Spleen (tissue), 11 donors: Measurements from ENCODE around the gene KHK. TPM values are rescaled to one million over a fixed set of nuclear protein-coding genes. Genes with fewer than 3 reads are reported as not detected.
A peak's percentile ranks its signal among the peaks of the same experiment; 100 is the strongest.
"Not testable (repeated sequence)": the region's sequence is repeated elsewhere in the genome, so short reads cannot be mapped to it uniquely, and the experiment has no call there.

ENCODE experiments used
- DNase-seq: peaks from one replicate; pipeline ENCODE4 v3.0.0-alpha.2; 2020
- H3K27ac ChIP-seq, 8 donors: fragments of 200-600 bp; sonication (generic) in 7 of 8; 1 replicate in 4 of 8; 2 replicates in 4 of 8; pipeline versions ENCODE4 v1.5.0 to v1.8.0; 2016 to 2021; ENCODE audit warnings: inconsistent platforms in 4 of 8, mild to moderate bottlenecking in 4 of 8, moderate library complexity in 1 of 8
- H3K27me3 ChIP-seq, 7 donors: fragments of 200-600 bp; sonication (generic) in 6 of 7; replicated peaks in 1 of 7; 1 replicate in 4 of 7; 2 replicates in 3 of 7; pipeline versions ENCODE4 v1.5.0 to v1.8.0; 2016 to 2021; ENCODE audit warnings: inconsistent platforms in 3 of 7, mild to moderate bottlenecking in 1 of 7
- H3K36me3 ChIP-seq, 6 donors: fragments of 200-600 bp; sonication (generic) in 5 of 6; 1 replicate in 4 of 6; 2 replicates in 2 of 6; pipeline versions ENCODE4 v1.5.0 to v1.8.0; 2016 to 2021; ENCODE audit warnings: inconsistent platforms in 2 of 6
- H3K4me1 ChIP-seq, 6 donors: fragments of 200-600 bp; sonication (generic) in 5 of 6; 1 replicate in 3 of 6; 2 replicates in 3 of 6; pipeline versions ENCODE4 v1.5.0 to v1.8.0; 2016 to 2021; ENCODE audit warnings: inconsistent platforms in 3 of 6
- H3K4me3 ChIP-seq, 8 donors: fragments of 200-600 bp; sonication (generic) in 7 of 8; 1 replicate in 4 of 8; 2 replicates in 4 of 8; pipeline versions ENCODE4 v1.5.0 to v1.8.0; 2016 to 2021; ENCODE audit warnings: inconsistent platforms in 4 of 8, mild to moderate bottlenecking in 4 of 8, moderate library complexity in 2 of 8
- H3K9me3 ChIP-seq, 8 donors: fragments of 200-600 bp; sonication (generic) in 7 of 8; 1 replicate in 4 of 8; 2 replicates in 4 of 8; pipeline versions ENCODE4 v1.5.0 to v1.8.0; 2016 to 2021; ENCODE audit warnings: inconsistent platforms in 4 of 8
- CTCF ChIP-seq, 11 experiments: fragments of 200-600 bp in 7 of 11; fragments of 450-650 bp in 4 of 11; sonication (generic) in 4 of 11; IDR thresholded peaks in 8 of 11; conservative IDR thresholded peaks in 3 of 11; 1 replicate in 7 of 11; 2 replicates in 4 of 11; pipeline versions ENCODE4 v1.4.0 to v1.8.0; 2016 to 2021; ENCODE audit warnings: antibody characterized with exemption in 11 of 11, inconsistent platforms in 4 of 11, mild to moderate bottlenecking in 1 of 11
- POLR2A ChIP-seq, 3 donors: fragments of 450-650 bp; IDR thresholded peaks; one replicate each; pipeline ENCODE4 v1.5.1; 2017; ENCODE audit warnings: antibody characterized with exemption in 3 of 3, mild to moderate bottlenecking in 1 of 3
- POLR2AphosphoS5 ChIP-seq, 3 donors: sonication (generic); formaldehyde crosslinking; IDR thresholded peaks; one replicate each; pipeline ENCODE4 v1.5.1; 2017; ENCODE audit warnings: antibody characterized with exemption in 3 of 3
- WGBS, 5 donors: extraction: QIAGEN DNeasy Blood & Tissue Kit in 3 of 5; methylation state at CpG; one replicate each; pipeline versions ENCODE4 v1.1.5 to v1.1.7; 2013 to 2018; 5-methylcytosine and 5-hydroxymethylcytosine counted together
- intact Hi-C: fragments of 100-400 bp; cut with DNase I; formaldehyde crosslinking; loops from one replicate; pipeline ENCODE4 v1.15.0; 2023; ENCODE audit warnings: low total_unique reads
- polyA plus RNA-seq, 3 donors: library from polyadenylated mRNA; stranded (reverse); fragments of 200-250 nt; gene quantifications; one replicate each; pipeline ENCODE4 v1.2.1, GENCODE V29; 2013
- total RNA-seq, 7 donors: library from RNA; depleted of rRNA in 3 of 7; stranded (reverse); fragments of >200 nt in 3 of 7; fragmentation: NEBNext Ultra II Directional in 4 of 7; extraction: Animal tissue kit (Norgen Biotek cat#: 25700) in 4 of 7; gene quantifications; one replicate each; pipeline versions ENCODE4 v1.1.0 to v1.2.1, GENCODE V29; 2016 to 2021
- donor health status: healthy with polysubstance abuse.
- donor health status: DM: no; HTN: no; CAD: no; lungs with moderate emphysema.
- donor health status: DM: no; HTN: no; CAD: no.
- donor health status: Bipolar disorder and iron deficiency.
- donor health status: healthy.
- donor health status: DM: no; HTN: no; CAD: no.
- donor health status: DM: yes; HTN: yes; CAD: no.

KHK gene
- total and polyA plus RNA-seq, 10 donors: 3.3 to 8.3 (median 4.0) TPM

DNA sequence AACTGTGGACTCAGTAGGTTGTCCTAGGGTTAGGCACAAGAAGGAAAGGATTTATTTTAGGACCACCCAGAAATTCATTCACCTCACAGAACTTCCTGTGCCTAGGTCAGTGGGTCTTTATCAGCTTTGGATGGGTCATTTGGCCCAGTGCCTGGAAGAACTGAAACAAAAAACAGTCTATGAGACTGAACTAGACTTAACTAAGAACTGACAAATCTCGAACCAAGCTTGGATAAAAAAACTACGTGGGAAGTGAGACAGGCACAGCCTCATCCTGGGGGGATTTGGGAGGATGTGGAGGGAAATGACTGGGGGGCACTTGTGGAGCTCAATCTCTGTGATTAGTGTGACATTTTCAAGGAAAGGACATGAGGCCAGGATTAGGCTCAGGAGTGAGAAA, 12.8 kb upstream of the KHK start:
- H3K27ac ChIP-seq: peak overlapping the region; percentile 21 to 97 (median 94)
- WGBS, 5 donors: 41 to 60% (median 56%) methylated on average over 2 of the region's 2 CpGs
- no peaks in the 10 kb centered on the region for H3K9me3 ChIP-seq
- DNase-seq: peak; percentile 4
- peaks cover 40 to 92% (median 68%) of the 10 kb centered on the region in 6 donors for H3K4me1 ChIP-seq
- no peaks in the 10 kb centered on the region for H3K27me3 ChIP-seq
- TF ChIP-seq CTCF (IDR thresholded peaks at IDR 0.05 in 8 of 11, conservative IDR thresholded peaks at IDR 0.05 in 3 of 11): no peak
- TF ChIP-seq POLR2AphosphoS5 (IDR thresholded peaks at IDR 0.05): no peak
- TF ChIP-seq POLR2A (IDR thresholded peaks at IDR 0.05): no peak
- peaks cover 0 to 16% (median 10%) of the 10 kb centered on the region in 6 donors for H3K36me3 ChIP-seq
- no peak overlapping the region for H3K4me3 ChIP-seq
- intact Hi-C loops: no loop called here

GRCh38 chr2:27074738-27075565, 11.6 kb upstream of the KHK start:
- intact Hi-C loops: no loop called here
- Histone ChIP-seq H3K4me3 (peak overlapping the region in 1 of 8 donors; percentile 29), H3K27ac (peak overlapping the region; percentile 21 to 97 (median 94)), H3K4me1 (peaks cover 36 to 92% (median 57%) of the 10 kb centered on the region in 6 donors), H3K27me3 (no peaks in the 10 kb centered on the region), H3K9me3 (no peaks in the 10 kb centered on the region), H3K36me3 (peaks cover 0 to 4% (median under 1%) of the 10 kb centered on the region in 6 donors)
- peak; percentile 90 for DNase-seq
- 21 to 36% (median 24%) methylated on average over 4 of the region's 4 CpGs for WGBS, 5 donors
- TF ChIP-seq CTCF (IDR thresholded peaks at IDR 0.05 in 8 of 11, conservative IDR thresholded peaks at IDR 0.05 in 3 of 11) (no peak), POLR2A (IDR thresholded peaks at IDR 0.05) (no peak), POLR2AphosphoS5 (IDR thresholded peaks at IDR 0.05) (peak in 1 of 3 donors; percentile 59)

DNA sequence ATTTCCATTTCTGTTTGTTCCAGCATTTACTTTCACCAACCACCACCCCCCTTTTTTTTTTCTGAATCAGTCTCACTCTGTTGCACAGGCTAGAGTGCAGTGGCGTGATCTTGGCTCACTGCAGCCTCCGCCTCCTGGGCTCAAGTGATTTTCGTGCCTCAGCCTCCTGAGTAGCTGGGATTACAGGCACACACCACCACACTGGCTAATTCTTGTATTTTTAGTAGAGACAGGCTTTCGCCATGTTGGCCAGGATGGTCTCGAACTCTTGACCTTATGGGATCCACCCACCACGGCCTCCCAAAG, 11.1 kb upstream of the KHK start:
- intact Hi-C loops, H3K9me3 ChIP-seq: not testable (repeated sequence)
- 49 to 54% (median 50%) methylated on average over 6 of the region's 6 CpGs for WGBS, 5 donors

DNA sequence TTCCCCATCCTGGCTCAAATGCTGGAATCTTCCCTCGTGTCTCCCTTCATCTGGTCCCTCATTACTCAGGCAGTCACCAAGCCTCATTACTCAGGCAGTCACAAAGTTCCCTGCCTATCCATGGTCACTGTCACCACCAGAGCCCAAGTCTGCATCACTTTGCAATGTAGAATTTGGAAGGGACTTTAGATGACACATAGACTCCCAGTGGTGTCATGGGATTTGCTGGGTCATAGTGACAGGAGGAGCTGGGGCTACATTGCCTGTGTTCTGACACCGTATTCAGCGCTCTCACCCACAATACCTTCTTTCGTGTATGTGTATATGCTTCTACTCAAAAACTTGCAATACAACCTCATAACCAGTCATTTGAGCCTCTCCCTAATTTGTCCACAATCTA, 10.2 kb upstream of the KHK start:
- Histone ChIP-seq H3K9me3 (no peaks in the 10 kb centered on the region), H3K4me1 (peaks cover 29 to 93% (median 57%) of the 10 kb centered on the region in 6 donors), H3K27ac (peak overlapping the region in 4 of 8 donors; percentile 94 to 97 (median 96)), H3K4me3 (no peak overlapping the region), H3K36me3 (no peaks in the 10 kb centered on the region), H3K27me3 (no peaks in the 10 kb centered on the region)
- TF ChIP-seq POLR2AphosphoS5 (IDR thresholded peaks at IDR 0.05) (no peak), CTCF (IDR thresholded peaks at IDR 0.05 in 8 of 11, conservative IDR thresholded peaks at IDR 0.05 in 3 of 11) (no peak), POLR2A (IDR thresholded peaks at IDR 0.05) (no peak)
- peak; percentile 31 for DNase-seq
- intact Hi-C loops: no loop called here
- WGBS, 5 donors: 84 to 96% (median 88%) methylated on average over 4 of the region's 4 CpGs

More for the DNA sequence above, 11.1 kb upstream of the KHK start:
- peaks cover 30 to 92% (median 54%) of the 10 kb centered on the region in 6 donors for H3K4me1 ChIP-seq
- H3K36me3 ChIP-seq, H3K27me3 ChIP-seq: not testable (repeated sequence)
- peak overlapping the region in 1 of 8 donors; percentile 29 for H3K4me3 ChIP-seq
- peak; percentile 41 for DNase-seq
- peak overlapping the region in 7 of 8 donors; percentile 21 to 97 (median 95) for H3K27ac ChIP-seq
